ENCODE data around the gene MLLT10. TPM values are rescaled to one million over a fixed set of nuclear protein-coding genes. Genes with fewer than 3 reads are reported as not detected.

Gene MLLT10
- total and polyA plus RNA-seq, 4 donors: 23.1 to 55.5 (median 32.6) TPM

- Histone ChIP-seq H3K9me3 (ENCODE audit: control insufficient read depth, insufficient read depth, low read length) (no peaks in the 10 kb centered on the region), H3K4me3 (ENCODE audit: low read depth, low read length) (no peak overlapping the region), H3K27me3 (ENCODE audit: control insufficient read depth, insufficient read depth, low read length) (no peaks in the 10 kb centered on the region), H3K27ac (ENCODE audit: low read depth, low read length) (no peak overlapping the region), H3K36me3 (ENCODE audit: control insufficient read depth, insufficient read depth, low read length) (no peaks in the 10 kb centered on the region), H3K4me1 (ENCODE audit: control insufficient read depth, insufficient read depth, low read length) (no peaks in the 10 kb centered on the region)
- WGBS (ENCODE audit: insufficient coverage): no CpG with 5 or more reads among the region's 3 CpGs
- no peak for DNase-seq (ENCODE audit: low read depth in 4 of 6, low spot score in 6 of 6)
Measured at GRCh38 chr10:21677551-21677950, 143.5 kb downstream of the MLLT10 start.

GRCh38 chr10:21681156-21681555 is 147.1 kb downstream of the MLLT10 start:
- no CpG with 5 or more reads among the region's 3 CpGs for WGBS (ENCODE audit: insufficient coverage)
- Histone ChIP-seq H3K36me3 (ENCODE audit: control insufficient read depth, insufficient read depth, low read length) (no peaks in the 10 kb centered on the region), H3K4me3 (ENCODE audit: low read depth, low read length) (no peak overlapping the region), H3K27ac (ENCODE audit: low read depth, low read length) (no peak overlapping the region), H3K9me3 (ENCODE audit: control insufficient read depth, insufficient read depth, low read length) (no peaks in the 10 kb centered on the region), H3K4me1 (ENCODE audit: control insufficient read depth, insufficient read depth, low read length) (no peaks in the 10 kb centered on the region), H3K27me3 (ENCODE audit: control insufficient read depth, insufficient read depth, low read length) (no peaks in the 10 kb centered on the region)
- no peak for DNase-seq (ENCODE audit: low read depth in 4 of 6, low spot score in 6 of 6)

- Histone ChIP-seq H3K27me3 (ENCODE audit: control insufficient read depth, insufficient read depth, low read length) (no peaks in the 10 kb centered on the region), H3K36me3 (ENCODE audit: control insufficient read depth, insufficient read depth, low read length) (peaks cover 3% of the 10 kb centered on the region), H3K4me1 (ENCODE audit: control insufficient read depth, insufficient read depth, low read length) (no peaks in the 10 kb centered on the region), H3K9me3 (ENCODE audit: control insufficient read depth, insufficient read depth, low read length) (no peaks in the 10 kb centered on the region), H3K4me3 (ENCODE audit: low read depth, low read length) (no peak overlapping the region), H3K27ac (ENCODE audit: low read depth, low read length) (no peak overlapping the region)
- 95% methylated on average over 3 of the region's 3 CpGs for WGBS (ENCODE audit: insufficient coverage)
- DNase-seq (ENCODE audit: low read depth in 4 of 6, low spot score in 6 of 6): no peak
Measured at GRCh38 chr10:21687266-21688008, 153.4 kb downstream of the MLLT10 start.

GRCh38 chr10:21688009-21688332 is 153.9 kb downstream of the MLLT10 start:
- H3K9me3 ChIP-seq (ENCODE audit: control insufficient read depth, insufficient read depth, low read length): no peaks in the 10 kb centered on the region
- no peak overlapping the region for H3K27ac ChIP-seq (ENCODE audit: low read depth, low read length)
- H3K27me3 ChIP-seq (ENCODE audit: control insufficient read depth, insufficient read depth, low read length): no peaks in the 10 kb centered on the region
- no peak overlapping the region for H3K4me3 ChIP-seq (ENCODE audit: low read depth, low read length)
- H3K4me1 ChIP-seq (ENCODE audit: control insufficient read depth, insufficient read depth, low read length): no peaks in the 10 kb centered on the region
- no peak for DNase-seq (ENCODE audit: low read depth in 4 of 6, low spot score in 6 of 6)
- H3K36me3 ChIP-seq (ENCODE audit: control insufficient read depth, insufficient read depth, low read length): peaks cover 4% of the 10 kb centered on the region

GRCh38 chr10:21688870-21689269 is 154.8 kb downstream of the MLLT10 start:
- no peaks in the 10 kb centered on the region for H3K4me1 ChIP-seq (ENCODE audit: control insufficient read depth, insufficient read depth, low read length)
- no peak overlapping the region for H3K4me3 ChIP-seq (ENCODE audit: low read depth, low read length)
- no CpG with 5 or more reads among the region's 1 CpG for WGBS (ENCODE audit: insufficient coverage)
- H3K9me3 ChIP-seq (ENCODE audit: control insufficient read depth, insufficient read depth, low read length): no peaks in the 10 kb centered on the region
- peaks cover 4% of the 10 kb centered on the region for H3K36me3 ChIP-seq (ENCODE audit: control insufficient read depth, insufficient read depth, low read length)
- no peaks in the 10 kb centered on the region for H3K27me3 ChIP-seq (ENCODE audit: control insufficient read depth, insufficient read depth, low read length)
- no peak overlapping the region for H3K27ac ChIP-seq (ENCODE audit: low read depth, low read length)
- no peak for DNase-seq (ENCODE audit: low read depth in 4 of 6, low spot score in 6 of 6)

GRCh38 chr10:21689881-21690280 is 155.8 kb downstream of the MLLT10 start:
- H3K4me1 ChIP-seq (ENCODE audit: control insufficient read depth, insufficient read depth, low read length): no peaks in the 10 kb centered on the region
- H3K4me3 ChIP-seq (ENCODE audit: low read depth, low read length): no peak overlapping the region
- no peaks in the 10 kb centered on the region for H3K27me3 ChIP-seq (ENCODE audit: control insufficient read depth, insufficient read depth, low read length)
- H3K36me3 ChIP-seq (ENCODE audit: control insufficient read depth, insufficient read depth, low read length): peaks cover 4% of the 10 kb centered on the region
- H3K27ac ChIP-seq (ENCODE audit: low read depth, low read length): no peak overlapping the region
- H3K9me3 ChIP-seq (ENCODE audit: control insufficient read depth, insufficient read depth, low read length): no peaks in the 10 kb centered on the region
- DNase-seq (ENCODE audit: low read depth in 4 of 6, low spot score in 6 of 6): no peak

- Histone ChIP-seq H3K27ac (ENCODE audit: low read depth, low read length) (no peak overlapping the region), H3K36me3 (ENCODE audit: control insufficient read depth, insufficient read depth, low read length) (peaks cover 4% of the 10 kb centered on the region), H3K4me1 (ENCODE audit: control insufficient read depth, insufficient read depth, low read length) (no peaks in the 10 kb centered on the region), H3K4me3 (ENCODE audit: low read depth, low read length) (no peak overlapping the region), H3K9me3 (ENCODE audit: control insufficient read depth, insufficient read depth, low read length) (no peaks in the 10 kb centered on the region), H3K27me3 (ENCODE audit: control insufficient read depth, insufficient read depth, low read length) (no peaks in the 10 kb centered on the region)
- no CpG with 5 or more reads among the region's 1 CpG for WGBS (ENCODE audit: insufficient coverage)
- no peak for DNase-seq (ENCODE audit: low read depth in 4 of 6, low spot score in 6 of 6)
Measured at GRCh38 chr10:21692916-21693315, 158.9 kb downstream of the MLLT10 start.

GRCh38 chr10:21693418-21693817 is 159.4 kb downstream of the MLLT10 start:
- 100% methylated on average over 1 of the region's 5 CpGs for WGBS (ENCODE audit: insufficient coverage)

GRCh38 chr10:21694631-21695030 is 160.6 kb downstream of the MLLT10 start:
- Histone ChIP-seq H3K27ac (ENCODE audit: low read depth, low read length) (no peak overlapping the region), H3K4me3 (ENCODE audit: low read depth, low read length) (no peak overlapping the region), H3K4me1 (ENCODE audit: control insufficient read depth, insufficient read depth, low read length) (no peaks in the 10 kb centered on the region), H3K36me3 (ENCODE audit: control insufficient read depth, insufficient read depth, low read length) (peaks cover 4% of the 10 kb centered on the region), H3K9me3 (ENCODE audit: control insufficient read depth, insufficient read depth, low read length) (peaks cover 3% of the 10 kb centered on the region), H3K27me3 (ENCODE audit: control insufficient read depth, insufficient read depth, low read length) (no peaks in the 10 kb centered on the region)
- peak in 1 of 6 donors; percentile 31 for DNase-seq (ENCODE audit: low read depth in 4 of 6, low spot score in 6 of 6)
- 86% methylated on average over 3 of the region's 3 CpGs for WGBS (ENCODE audit: insufficient coverage)

More at GRCh38 chr10:21693418-21693817, 159.4 kb downstream of the MLLT10 start:
- Histone ChIP-seq H3K27me3 (ENCODE audit: control insufficient read depth, insufficient read depth, low read length) (no peaks in the 10 kb centered on the region), H3K4me3 (ENCODE audit: low read depth, low read length) (no peak overlapping the region), H3K4me1 (ENCODE audit: control insufficient read depth, insufficient read depth, low read length) (no peaks in the 10 kb centered on the region), H3K9me3 (ENCODE audit: control insufficient read depth, insufficient read depth, low read length) (no peaks in the 10 kb centered on the region), H3K36me3 (ENCODE audit: control insufficient read depth, insufficient read depth, low read length) (peaks cover 4% of the 10 kb centered on the region), H3K27ac (ENCODE audit: low read depth, low read length) (no peak overlapping the region)
- no peak for DNase-seq (ENCODE audit: low read depth in 4 of 6, low spot score in 6 of 6)

GRCh38 chr10:21696302-21696701 is 162.3 kb downstream of the MLLT10 start:
- Histone ChIP-seq H3K36me3 (ENCODE audit: control insufficient read depth, insufficient read depth, low read length) (peaks cover 4% of the 10 kb centered on the region), H3K4me3 (ENCODE audit: low read depth, low read length) (no peak overlapping the region), H3K27me3 (ENCODE audit: control insufficient read depth, insufficient read depth, low read length) (no peaks in the 10 kb centered on the region), H3K27ac (ENCODE audit: low read depth, low read length) (no peak overlapping the region), H3K4me1 (ENCODE audit: control insufficient read depth, insufficient read depth, low read length) (no peaks in the 10 kb centered on the region), H3K9me3 (ENCODE audit: control insufficient read depth, insufficient read depth, low read length) (peaks cover 6% of the 10 kb centered on the region)
- no peak for DNase-seq (ENCODE audit: low read depth in 4 of 6, low spot score in 6 of 6)

Data from spinal cord (tissue), 10 donors.